CD14-positive monocyte (primary cell): ENCODE results near the gene SCIN. TPM values are rescaled to one million over a fixed set of nuclear protein-coding genes. Genes with fewer than 3 reads are reported as not detected.

Experiments used
- DNase-seq, 3 donors: peaks; one replicate each; pipeline ENCODE4 v3.0.0-alpha.2; 2011 to 2022
- H2AFZ ChIP-seq: 2 replicates; pipeline ENCODE4 v1.6.0; 2012; ENCODE audit warnings: mild to moderate bottlenecking, low read depth, low read length, inconsistent platforms; ENCODE audit not compliant: insufficient read depth, poor library complexity, severe bottlenecking
- H3K27ac ChIP-seq, 2 donors: 1 replicate in 1 of 2; 2 replicates in 1 of 2; pipeline ENCODE4 v1.5.1; 2012 to 2013; ENCODE audit warnings: low read length in 2 of 2, control low read depth in 1 of 2, inconsistent platforms in 1 of 2, low read depth in 1 of 2, mild to moderate bottlenecking in 1 of 2
- H3K27me3 ChIP-seq, 2 donors: one replicate each; pipeline versions ENCODE4 v1.6.0 to v1.6.1; 2011 to 2013; ENCODE audit warnings: low read length in 2 of 2; ENCODE audit not compliant: control insufficient read depth in 2 of 2, insufficient read depth in 2 of 2
- H3K36me3 ChIP-seq, 2 donors: replicated peaks in 1 of 2; 1 replicate in 1 of 2; 2 replicates in 1 of 2; pipeline versions ENCODE4 v1.5.1 to v1.6.1; 2012 to 2013; ENCODE audit warnings: low read length in 2 of 2, control low read depth in 1 of 2, inconsistent platforms in 1 of 2, mild to moderate bottlenecking in 1 of 2; ENCODE audit not compliant: insufficient read depth in 2 of 2, control insufficient read depth in 1 of 2
- H3K4me1 ChIP-seq, 2 donors: 1 replicate in 1 of 2; 2 replicates in 1 of 2; pipeline versions ENCODE4 v1.5.1 to v1.6.1; 2012 to 2013; ENCODE audit warnings: low read length in 2 of 2, control low read depth in 1 of 2, inconsistent platforms in 1 of 2, mild to moderate bottlenecking in 1 of 2, moderate library complexity in 1 of 2; ENCODE audit not compliant: insufficient read depth in 2 of 2, control insufficient read depth in 1 of 2
- H3K4me2 ChIP-seq: replicated peaks from 2 replicates; pipeline ENCODE3; 2012; ENCODE audit warnings: low read length, moderate library complexity, mild to moderate bottlenecking; ENCODE audit not compliant: poor library complexity, severe bottlenecking; ENCODE audit errors: extremely low read depth
- H3K4me3 ChIP-seq, 3 experiments: fragments of 200-600 bp in 1 of 3; sonication (generic) in 1 of 3; replicated peaks in 1 of 3; 1 replicate in 2 of 3; 2 replicates in 1 of 3; pipeline ENCODE4 v1.5.1; 2011 to 2013; ENCODE audit warnings: low read length in 3 of 3, mild to moderate bottlenecking in 3 of 3, control low read depth in 2 of 3, low read depth in 2 of 3, inconsistent platforms in 1 of 3, moderate library complexity in 1 of 3
- H3K79me2 ChIP-seq: 2 replicates; pipeline ENCODE4 v1.6.0; 2012; ENCODE audit warnings: mild to moderate bottlenecking, control low read depth, inconsistent platforms, low read length, moderate library complexity; ENCODE audit not compliant: insufficient read depth
- H3K9ac ChIP-seq: 2 replicates; pipeline ENCODE4 v1.6.0; 2017; ENCODE audit warnings: low read length, mild to moderate bottlenecking; ENCODE audit not compliant: insufficient read depth, poor library complexity, severe bottlenecking
- H3K9me3 ChIP-seq, 2 donors: replicated peaks in 1 of 2; 1 replicate in 1 of 2; 2 replicates in 1 of 2; pipeline versions ENCODE4 v1.5.1 to v1.6.1; 2012 to 2013; ENCODE audit warnings: low read length in 2 of 2, control low read depth in 1 of 2; ENCODE audit not compliant: control insufficient read depth in 1 of 2, insufficient read depth in 1 of 2
- H4K20me1 ChIP-seq: 2 replicates; pipeline ENCODE4 v1.6.0; 2012; ENCODE audit warnings: mild to moderate bottlenecking, low read length, control low read depth, moderate library complexity; ENCODE audit not compliant: insufficient read depth
- H3K27ac Mint-ChIP-seq, 7 donors: one replicate each; pipeline ENCODE4 v1.8.0; 2020; ENCODE audit warnings: mild to moderate bottlenecking in 7 of 7, mixed read lengths in 7 of 7, moderate library complexity in 6 of 7, inconsistent platforms in 2 of 7
- H3K27me3 Mint-ChIP-seq, 3 donors: one replicate each; pipeline ENCODE4 v1.8.0; 2021 to 2022; ENCODE audit warnings: low read depth in 3 of 3, mild to moderate bottlenecking in 3 of 3, mixed read lengths in 3 of 3, moderate library complexity in 3 of 3, inconsistent platforms in 1 of 3
- H3K36me3 Mint-ChIP-seq, 2 donors: one replicate each; pipeline ENCODE4 v1.8.0; 2020; ENCODE audit warnings: mixed read lengths in 2 of 2, inconsistent platforms in 1 of 2, mild to moderate bottlenecking in 1 of 2
- H3K4me1 Mint-ChIP-seq: one replicate; pipeline ENCODE4 v1.8.0; 2020; ENCODE audit warnings: mild to moderate bottlenecking, mixed read lengths
- H3K4me3 Mint-ChIP-seq, 2 donors: one replicate each; pipeline ENCODE4 v1.8.0; 2020; ENCODE audit warnings: mild to moderate bottlenecking in 2 of 2, mixed read lengths in 2 of 2, moderate library complexity in 1 of 2
- H3K9me3 Mint-ChIP-seq, 7 donors: one replicate each; pipeline ENCODE4 v1.8.0; 2020 to 2022; ENCODE audit warnings: mixed read lengths in 7 of 7, mild to moderate bottlenecking in 6 of 7, moderate library complexity in 6 of 7, inconsistent platforms in 2 of 7
- CTCF ChIP-seq: fragments of 200-600 bp; IDR thresholded peaks from one replicate; pipeline ENCODE4 v1.8.0; 2022; ENCODE audit warnings: antibody characterized with exemption, mild to moderate bottlenecking
- WGBS: methylation state at CpG from one replicate; pipeline ENCODE4 v1.1.5; 2013; ENCODE audit warnings: missing lambda C conversion rate; ENCODE audit not compliant: insufficient coverage; 5-methylcytosine and 5-hydroxymethylcytosine counted together
- intact Hi-C, 2 donors: fragments of 100-400 bp; cut with micrococcal nuclease; formaldehyde crosslinking; loops; one replicate each; pipeline versions ENCODE4 v1.15.0 to v1.15.1; 2023
- polyA plus RNA-seq, 3 donors: library from polyadenylated mRNA; depleted of rRNA in 1 of 3; unstranded in 2 of 3; stranded (reverse) in 1 of 3; fragments of 300-500 nt in 2 of 3; fragments of >200 nt in 1 of 3; fragmentation: Illumina TruSeq in 2 of 3; gene quantifications; 1 replicate in 2 of 3; 2 replicates in 1 of 3; pipeline ENCODE4 v1.2.3, GENCODE V29; 2012 to 2021

Gene SCIN
- polyA plus RNA-seq, 3 donors = 0.08 TPM; not detected in 2

DNA sequence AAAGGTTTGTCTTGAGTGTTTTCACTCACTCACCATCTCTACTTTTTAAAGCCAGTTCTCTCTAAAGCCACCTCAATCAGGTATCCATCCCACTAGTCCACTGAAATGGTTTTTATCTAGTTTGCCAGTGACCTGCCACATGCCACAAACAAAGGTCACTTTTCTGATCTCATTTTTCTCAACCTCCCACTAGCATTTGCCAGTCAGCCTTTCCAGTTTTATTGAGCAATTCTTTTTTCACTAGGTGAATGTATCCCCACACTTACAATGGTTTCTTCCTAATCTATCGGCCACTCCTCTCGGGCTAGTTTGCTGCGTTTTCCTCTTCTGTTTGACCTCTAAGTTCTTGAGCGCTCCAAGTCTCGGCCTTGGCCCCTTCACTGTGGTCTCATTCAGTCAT, 72.0 kb downstream of the SCIN start:
- H3K4me2 ChIP-seq = no peak overlapping the region
- no peak overlapping the region for H3K27ac ChIP-seq
- no peaks in the 10 kb centered on the region for H3K36me3 ChIP-seq
- H3K4me3 ChIP-seq = no peak overlapping the region
- no peaks in the 10 kb centered on the region for H3K36me3 Mint-ChIP-seq
- H3K79me2 ChIP-seq = no peaks in the 10 kb centered on the region
- no peak overlapping the region for H3K4me3 Mint-ChIP-seq
- peaks cover 9% of the 10 kb centered on the region for H3K4me1 Mint-ChIP-seq
- no peak for TF ChIP-seq CTCF
- intact Hi-C loops = loop anchor here in 1 of 2 donors (10.0 kb wide), 1 partner anchor 72 kb away; no protein-coding TSS in a partner anchor
- H3K9ac ChIP-seq = no peak overlapping the region
- no peak for DNase-seq
- H4K20me1 ChIP-seq = no peaks in the 10 kb centered on the region
- 100% methylated on average over 1 of the region's 5 CpGs for WGBS
- no peaks in the 10 kb centered on the region for H3K9me3 Mint-ChIP-seq
- H3K27ac Mint-ChIP-seq = no peak overlapping the region
- H3K9me3 ChIP-seq = no peaks in the 10 kb centered on the region
- no peaks in the 10 kb centered on the region for H3K27me3 ChIP-seq
- H3K4me1 ChIP-seq = peaks cover 13 to 27% of the 10 kb centered on the region in 2 donors
- H3K27me3 Mint-ChIP-seq = no peaks in the 10 kb centered on the region
- H2AFZ ChIP-seq = no peak overlapping the region

DNA sequence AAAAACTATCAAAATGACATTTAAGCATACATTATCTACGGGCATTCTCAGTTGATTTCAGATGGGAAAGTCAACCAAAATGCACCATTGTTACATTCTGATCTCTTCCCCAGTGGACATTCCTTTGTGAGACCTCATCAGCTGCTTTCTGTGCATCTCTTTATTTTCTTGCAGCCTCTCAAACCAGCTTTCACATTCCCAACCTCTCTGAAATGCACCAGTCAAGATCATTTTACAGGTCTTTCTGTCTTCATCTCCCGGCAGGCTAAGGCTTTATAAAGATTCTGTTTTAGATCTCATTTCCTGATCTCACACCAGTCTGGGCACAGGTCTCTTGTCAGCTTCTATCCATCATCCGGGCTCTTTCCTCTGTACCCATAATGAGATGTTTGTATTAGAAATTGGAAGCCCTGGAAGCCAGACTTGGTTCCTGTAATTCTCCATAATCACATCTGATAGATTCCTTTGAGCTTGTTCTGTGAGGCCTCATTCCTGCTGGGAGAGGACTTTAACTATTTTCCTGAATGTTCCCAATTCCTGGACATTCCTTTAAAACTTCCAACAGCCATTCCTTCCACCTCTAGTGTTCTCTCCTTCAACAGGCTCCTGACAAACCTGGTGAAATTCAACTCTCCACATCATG, 72.6 kb downstream of the SCIN start:
- Histone ChIP-seq H3K9me3 (no peaks in the 10 kb centered on the region), H3K36me3 (no peaks in the 10 kb centered on the region), H3K27me3 (no peaks in the 10 kb centered on the region), H4K20me1 (no peaks in the 10 kb centered on the region), H3K4me3 (no peak overlapping the region), H3K4me2 (peak overlapping the region; percentile 29), H3K4me1 (peaks cover 9 to 23% of the 10 kb centered on the region in 2 donors), H3K27ac (peak overlapping the region in 1 of 2 donors; percentile 72), H3K79me2 (no peaks in the 10 kb centered on the region), H3K9ac (no peak overlapping the region), H2AFZ (peak overlapping the region; percentile 73)
- H3K4me3 Mint-ChIP-seq = no peak overlapping the region
- no peak for DNase-seq
- intact Hi-C loops = loop anchor here in 1 of 2 donors (10.0 kb wide), 1 partner anchor 72 kb away; no protein-coding TSS in a partner anchor
- no peaks in the 10 kb centered on the region for H3K9me3 Mint-ChIP-seq
- H3K4me1 Mint-ChIP-seq = peaks cover 7% of the 10 kb centered on the region
- H3K27ac Mint-ChIP-seq = no peak overlapping the region
- no peaks in the 10 kb centered on the region for H3K36me3 Mint-ChIP-seq
- TF ChIP-seq CTCF = no peak
- 100% methylated on average over 1 of the region's 3 CpGs for WGBS
- H3K27me3 Mint-ChIP-seq = no peaks in the 10 kb centered on the region
